HepG2 (cell line): ENCODE data around the gene HSF4. TPM values are rescaled to one million over a fixed set of nuclear protein-coding genes. Genes with fewer than 3 reads are reported as not detected.

Experiments used
- ATF1 ChIP-seq: IDR thresholded peaks from 2 replicates; pipeline ENCODE4 v1.6.1; 2016; ENCODE audit warnings: mild to moderate bottlenecking, control low read depth
- BRD4 ChIP-seq: sonication (generic); formaldehyde crosslinking; IDR thresholded peaks from 2 replicates; pipeline ENCODE4 v1.4.0; 2020; ENCODE audit warnings: missing genetic modification reagents
- DR1 ChIP-seq: sonication (generic); formaldehyde crosslinking; IDR thresholded peaks from 2 replicates; pipeline ENCODE4 v1.8.0; 2021; ENCODE audit warnings: mild to moderate bottlenecking, missing genetic modification reagents, inconsistent platforms
- HES4 ChIP-seq: sonication (generic); formaldehyde crosslinking; IDR thresholded peaks from 2 replicates; pipeline ENCODE4 v1.9.0; 2021; ENCODE audit warnings: mild to moderate bottlenecking, missing genetic modification reagents, borderline replicate concordance
- JDP2 ChIP-seq: sonication (generic); formaldehyde crosslinking; IDR thresholded peaks from 2 replicates; pipeline ENCODE4 v1.8.1; 2022; ENCODE audit warnings: missing genetic modification reagents, borderline replicate concordance
- KDM5B ChIP-seq: sonication (generic); formaldehyde crosslinking; IDR thresholded peaks from 2 replicates; pipeline ENCODE4 v1.4.0; 2020; ENCODE audit warnings: missing genetic modification reagents, mild to moderate bottlenecking, borderline replicate concordance
- MAFK ChIP-seq, 2 experiments: IDR thresholded peaks in 1 of 2; conservative IDR thresholded peaks in 1 of 2; 2 replicates each; pipeline ENCODE4 v1.6.1; 2011; ENCODE audit warnings: improper control_type of control experiment in 2 of 2, low read length in 2 of 2
- MZF1 ChIP-seq: sonication (generic); formaldehyde crosslinking; IDR thresholded peaks from 2 replicates; pipeline ENCODE4 v1.8.1; 2023; ENCODE audit warnings: mild to moderate bottlenecking, missing genetic modification reagents, borderline replicate concordance
- PRDM4 ChIP-seq: sonication (generic); formaldehyde crosslinking; IDR thresholded peaks from 2 replicates; pipeline ENCODE4 v1.9.0; 2021; ENCODE audit warnings: missing genetic modification reagents, borderline replicate concordance
- RXRB ChIP-seq: IDR thresholded peaks from 2 replicates; pipeline ENCODE4 v1.6.1; 2016; ENCODE audit warnings: borderline replicate concordance, missing genetic modification reagents, missing compliant biosample characterization
- SALL1 ChIP-seq: sonication (generic); formaldehyde crosslinking; IDR thresholded peaks from 2 replicates; pipeline ENCODE4 v1.8.0; 2022; ENCODE audit warnings: mild to moderate bottlenecking, missing genetic modification reagents
- SIN3A ChIP-seq: IDR thresholded peaks from 2 replicates; pipeline ENCODE4 v1.6.1; 2011; ENCODE audit warnings: low read depth, mild to moderate bottlenecking, control low read depth, low read length, borderline replicate concordance
- SKI ChIP-seq: fragments of 450-650 bp; IDR thresholded peaks from one replicate; pipeline ENCODE4 v1.6.1; 2018; ENCODE audit warnings: mild to moderate bottlenecking; ENCODE audit not compliant: partially characterized antibody
- SRSF4 ChIP-seq: fragments of 200-400 bp; formaldehyde crosslinking; IDR thresholded peaks from one replicate; pipeline ENCODE4 v1.6.1; 2018; ENCODE audit warnings: mild to moderate bottlenecking, low read depth, low read length, moderate library complexity; ENCODE audit not compliant: poor library complexity, severe bottlenecking
- ZBTB1 ChIP-seq: sonication (generic); formaldehyde crosslinking; IDR thresholded peaks from 2 replicates; pipeline ENCODE4 v1.4.0; 2020; ENCODE audit warnings: missing genetic modification reagents, borderline replicate concordance
- ZBTB34 ChIP-seq: sonication (generic); formaldehyde crosslinking; IDR thresholded peaks from 2 replicates; pipeline ENCODE4 v1.8.0; 2022; ENCODE audit warnings: mild to moderate bottlenecking, missing genetic modification reagents
- ZMAT3 ChIP-seq: sonication (generic); formaldehyde crosslinking; conservative IDR thresholded peaks from 2 replicates; pipeline ENCODE4 v1.7.0; 2021; ENCODE audit warnings: missing genetic modification reagents
- ZNF292 ChIP-seq: sonication (generic); formaldehyde crosslinking; IDR thresholded peaks from 2 replicates; pipeline ENCODE4 v1.8.1; 2022; ENCODE audit warnings: mild to moderate bottlenecking, low read depth, missing genetic modification reagents, borderline replicate concordance
- ZNF557 ChIP-seq: sonication (generic); formaldehyde crosslinking; IDR thresholded peaks from 2 replicates; pipeline ENCODE4 v1.4.0; 2020; ENCODE audit warnings: missing genetic modification reagents
- ZNF572 ChIP-seq: sonication (generic); formaldehyde crosslinking; IDR thresholded peaks from 2 replicates; pipeline ENCODE4 v1.5.1; 2020; ENCODE audit warnings: mild to moderate bottlenecking, missing genetic modification reagents
- ZNF580 ChIP-seq: IDR thresholded peaks from 2 replicates; pipeline ENCODE4 v1.6.1; 2016; ENCODE audit warnings: low read depth, borderline replicate concordance
- ZNF607 ChIP-seq: sonication (generic); formaldehyde crosslinking; IDR thresholded peaks from 2 replicates; pipeline ENCODE4 v1.5.1; 2020; ENCODE audit warnings: missing genetic modification reagents, mild to moderate bottlenecking, borderline replicate concordance
- ZNF709 ChIP-seq: sonication (generic); formaldehyde crosslinking; IDR thresholded peaks from 2 replicates; pipeline ENCODE4 v1.5.0; 2020; ENCODE audit warnings: mild to moderate bottlenecking, missing genetic modification reagents
- ZNF768 ChIP-seq: sonication (generic); formaldehyde crosslinking; IDR thresholded peaks from 2 replicates; pipeline ENCODE4 v1.4.0; 2020; ENCODE audit warnings: missing genetic modification reagents
- ZNF839 ChIP-seq: sonication (generic); formaldehyde crosslinking; IDR thresholded peaks from 2 replicates; pipeline ENCODE4 v1.4.0; 2020; ENCODE audit warnings: missing genetic modification reagents, mild to moderate bottlenecking, borderline replicate concordance
- ZNF878 ChIP-seq: sonication (generic); formaldehyde crosslinking; IDR thresholded peaks from 2 replicates; pipeline ENCODE4 v1.8.1; 2023; ENCODE audit warnings: mild to moderate bottlenecking, missing genetic modification reagents, moderate library complexity
- ZSCAN20 ChIP-seq: sonication (generic); formaldehyde crosslinking; IDR thresholded peaks from 2 replicates; pipeline ENCODE4 v1.4.0; 2020; ENCODE audit warnings: missing genetic modification reagents, mild to moderate bottlenecking, borderline replicate concordance
- ZSCAN22 ChIP-seq: sonication (generic); formaldehyde crosslinking; IDR thresholded peaks from 2 replicates; pipeline ENCODE4 v1.4.0; 2020; ENCODE audit warnings: mild to moderate bottlenecking, missing genetic modification reagents
- polyA plus RNA-seq, 8 experiments: library from polyadenylated mRNA; depleted of rRNA in 3 of 8; stranded (reverse) in 7 of 8; unstranded in 1 of 8; fragments of >200 nt; fragmentation: Illumina TruSeq in 4 of 8; extraction: Trizol in 4 of 8; gene quantifications; 2 replicates each; pipeline versions ENCODE4 v1.2.1 to v1.2.3, GENCODE V29; 2011 to 2016; ENCODE audit warnings: low read depth in 4 of 8, missing spikeins in 1 of 8, mixed read lengths in 1 of 8; ENCODE audit not compliant: insufficient read depth in 1 of 8
- total RNA-seq, 5 experiments: library from RNA; depleted of rRNA; stranded (reverse); fragments of >200 nt; fragmentation: Illumina TruSeq; extraction: Trizol; gene quantifications; 2 replicates each; pipeline ENCODE4 v1.2.3, GENCODE V29; 2016; ENCODE audit warnings: low read depth in 1 of 5

The HSF4 gene
- total and polyA plus RNA-seq, 2 of the 13 experiments (the other 11 are each of a cell fraction or from before 2014, with no cell fraction given): 3.5 to 16.9 TPM

- TF ChIP-seq ZNF709 (CRISPR knock-in tag) (no peak), ZSCAN22 (no peak), SALL1 (peak; percentile 62), RXRB (CRISPR knock-in tag) (no peak), PRDM4 (CRISPR knock-in tag) (no peak), ZSCAN20 (0 out of 2 replicates have a peak, but pooled peaks have one; percentile 30), ATF1 (CRISPR knock-in tag) (no peak), ZNF557 (CRISPR knock-in tag) (no peak), ZNF572 (peak; percentile 95; the same call in 1 of the 2 replicates), ZNF768 (peak; percentile 31; the same call in 1 of the 2 replicates), ZNF607 (peak; percentile 84), BRD4 (no peak), SIN3A (0 out of 2 replicates have a peak, but pooled peaks have one; percentile 67), MZF1 (no peak), DR1 (CRISPR knock-in tag) (no peak), ZNF839 (CRISPR knock-in tag) (peak; percentile 72; the same call in 1 of the 2 replicates), ZMAT3 (peak; percentile 72; the same call in 1 of the 2 replicates), ZNF580 (no peak), ZBTB34 (CRISPR knock-in tag) (peak; percentile 39; the same call in 1 of the 2 replicates), ZNF292 (no peak), SKI (no peak), HES4 (CRISPR knock-in tag) (no peak), MAFK (conservative IDR thresholded peaks at IDR 0.05 in 1 of 2, IDR thresholded peaks at IDR 0.05 in 1 of 2; ENCODE audit: low read length in 2 of 2) (no peak), ZBTB1 (CRISPR knock-in tag) (no peak), JDP2 (CRISPR knock-in tag) (no peak), ZNF878 (no peak), SRSF4 (no peak), KDM5B (CRISPR knock-in tag) (no peak; the same call in 1 of the 2 replicates)
These were observed 13.6 kb upstream of the HSF4 start, which contains the start of gene B3GNT9 (continued) for GRCh38 chr16:67150833-67151396.
